ENCODE data around the gene TEX29.

GRCh38 chr13:111354789-111355188, 34.3 kb downstream of the TEX29 start:
- TF ChIP-seq, protein P1, sequence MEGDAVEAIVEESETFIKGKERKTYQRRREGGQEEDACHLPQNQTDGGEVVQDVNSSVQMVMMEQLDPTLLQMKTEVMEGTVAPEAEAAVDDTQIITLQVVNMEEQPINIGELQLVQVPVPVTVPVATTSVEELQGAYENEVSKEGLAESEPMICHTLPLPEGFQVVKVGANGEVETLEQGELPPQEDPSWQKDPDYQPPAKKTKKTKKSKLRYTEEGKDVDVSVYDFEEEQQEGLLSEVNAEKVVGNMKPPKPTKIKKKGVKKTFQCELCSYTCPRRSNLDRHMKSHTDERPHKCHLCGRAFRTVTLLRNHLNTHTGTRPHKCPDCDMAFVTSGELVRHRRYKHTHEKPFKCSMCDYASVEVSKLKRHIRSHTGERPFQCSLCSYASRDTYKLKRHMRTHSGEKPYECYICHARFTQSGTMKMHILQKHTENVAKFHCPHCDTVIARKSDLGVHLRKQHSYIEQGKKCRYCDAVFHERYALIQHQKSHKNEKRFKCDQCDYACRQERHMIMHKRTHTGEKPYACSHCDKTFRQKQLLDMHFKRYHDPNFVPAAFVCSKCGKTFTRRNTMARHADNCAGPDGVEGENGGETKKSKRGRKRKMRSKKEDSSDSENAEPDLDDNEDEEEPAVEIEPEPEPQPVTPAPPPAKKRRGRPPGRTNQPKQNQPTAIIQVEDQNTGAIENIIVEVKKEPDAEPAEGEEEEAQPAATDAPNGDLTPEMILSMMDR (IDR thresholded peaks at IDR 0.05; ENCODE audit: low read depth, low read length), result no peak
- TF ChIP-seq POLR2A (IDR thresholded peaks at IDR 0.05; ENCODE audit: extremely low read depth, insufficient read length), result no peak
- TF ChIP-seq, protein P2, sequence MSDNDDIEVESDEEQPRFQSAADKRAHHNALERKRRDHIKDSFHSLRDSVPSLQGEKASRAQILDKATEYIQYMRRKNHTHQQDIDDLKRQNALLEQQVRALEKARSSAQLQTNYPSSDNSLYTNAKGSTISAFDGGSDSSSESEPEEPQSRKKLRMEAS (IDR thresholded peaks at IDR 0.05; ENCODE audit: low read depth, low read length), result no peak

Data from NB4 (cell line).